IMR-90 (cell line): Measurements from ENCODE around the gene RRP1. TPM values are rescaled to one million over a fixed set of nuclear protein-coding genes. Genes with fewer than 3 reads are reported as not detected.

Experiments
- ATAC-seq: fragments of 200-7000 bp; cut with Tn5 transposase; 2 replicates; pipeline ENCODE4 v1.9.1; 2020; ENCODE audit warnings: low read depth, mild to moderate bottlenecking, moderate library complexity
- BruUV-seq: library from RNA; stranded (reverse); fragments of 400-500 nt; replicated peaks from 2 replicates; lab custom pipeline; 2021; lab: Mats Ljungman, UMichigan
- CTCF ChIA-PET: fragments of 300-600 bp; formaldehyde crosslinking; extraction: SDS; loops from one replicate; lab custom pipeline; 2021; ENCODE audit warnings: antibody characterized with exemption; lab: Yijun Ruan, JAX
- POLR2A ChIA-PET: fragments of 300-600 bp; sonication (Branson Sonifier 250); formaldehyde crosslinking; loops from one replicate; lab custom pipeline; 2022; ENCODE audit warnings: antibody characterized with exemption; ENCODE audit not compliant: unreplicated experiment; lab: Charles Lee
- DNase-seq: peaks from one replicate; pipeline ENCODE4 v3.0.0; 2013
- H2AFZ ChIP-seq: replicated peaks from 2 replicates; pipeline ENCODE3; 2013; ENCODE audit warnings: low read length, mild to moderate bottlenecking; ENCODE audit not compliant: poor library complexity
- H2AK5ac ChIP-seq: 2 replicates; pipeline ENCODE4 v1.6.1; 2013; ENCODE audit warnings: low read depth, low read length, inconsistent platforms
- H2AK9ac ChIP-seq: replicated peaks from 2 replicates; pipeline ENCODE3; 2013; ENCODE audit warnings: mild to moderate bottlenecking, low read depth, low read length, moderate library complexity; ENCODE audit not compliant: poor library complexity
- H2BK120ac ChIP-seq: 2 replicates; pipeline ENCODE4 v1.6.1; 2013; ENCODE audit warnings: low read depth, low read length, inconsistent platforms
- H2BK15ac ChIP-seq: 3 replicates; pipeline ENCODE4 v1.6.1; 2013; ENCODE audit warnings: low read depth, low read length, inconsistent platforms
- H2BK20ac ChIP-seq: 2 replicates; pipeline ENCODE4 v1.6.1; 2013; ENCODE audit warnings: low read depth, mild to moderate bottlenecking, inconsistent platforms, low read length, moderate library complexity
- H2BK5ac ChIP-seq: 2 replicates; pipeline ENCODE4 v1.6.1; 2013; ENCODE audit warnings: mild to moderate bottlenecking, low read depth, low read length, inconsistent platforms; ENCODE audit not compliant: poor library complexity, severe bottlenecking
- H3K14ac ChIP-seq: replicated peaks from 2 replicates; pipeline ENCODE4 v1.6.1; 2013; ENCODE audit warnings: low read depth, low read length, inconsistent platforms
- H3K18ac ChIP-seq: 2 replicates; pipeline ENCODE4 v1.6.1; 2013; ENCODE audit warnings: low read depth, low read length, control low read depth
- H3K23ac ChIP-seq: 2 replicates; pipeline ENCODE4 v1.6.1; 2013; ENCODE audit warnings: low read depth, low read length, inconsistent platforms
- H3K27ac ChIP-seq: 2 replicates; pipeline ENCODE4 v1.5.1; 2013; ENCODE audit warnings: mild to moderate bottlenecking, control low read depth, low read length; ENCODE audit not compliant: insufficient read depth
- H3K27me3 ChIP-seq: 2 replicates; pipeline ENCODE4 v1.6.1; 2013; ENCODE audit warnings: low read length; ENCODE audit not compliant: control insufficient read depth, insufficient read depth
- H3K36me3 ChIP-seq: 2 replicates; pipeline ENCODE4 v1.6.1; 2013; ENCODE audit warnings: low read length, mixed read lengths; ENCODE audit not compliant: control insufficient read depth, insufficient read depth
- H3K4ac ChIP-seq: 2 replicates; pipeline ENCODE4 v1.6.1; 2013; ENCODE audit warnings: low read depth, low read length, inconsistent platforms
- H3K4me1 ChIP-seq: 2 replicates; pipeline ENCODE4 v1.6.1; 2013; ENCODE audit warnings: low read length, mixed read lengths; ENCODE audit not compliant: control insufficient read depth, insufficient read depth
- H3K4me2 ChIP-seq: 2 replicates; pipeline ENCODE4 v1.6.1; 2013; ENCODE audit warnings: low read depth, mild to moderate bottlenecking, control low read depth, low read length, moderate library complexity
- H3K4me3 ChIP-seq: 2 replicates; pipeline ENCODE4 v1.5.1; 2013; ENCODE audit warnings: low read depth, mild to moderate bottlenecking, control low read depth, low read length, moderate library complexity; ENCODE audit not compliant: insufficient read depth
- H3K56ac ChIP-seq: 2 replicates; pipeline ENCODE4 v1.6.1; 2013; ENCODE audit warnings: low read length, inconsistent platforms; ENCODE audit not compliant: insufficient read depth; ENCODE audit errors: extremely low read depth
- H3K79me1 ChIP-seq, 2 experiments: 2 replicates each; pipeline ENCODE4 v1.6.1; 2013; ENCODE audit warnings: low read length in 2 of 2, inconsistent platforms in 1 of 2, low read depth in 1 of 2
- H3K9ac ChIP-seq: 2 replicates; pipeline ENCODE4 v1.6.1; 2013; ENCODE audit warnings: low read depth, low read length, control low read depth
- H3K9me1 ChIP-seq: 2 replicates; pipeline ENCODE4 v1.6.1; 2013; ENCODE audit warnings: low read length, inconsistent platforms; ENCODE audit not compliant: insufficient read depth
- H3K9me3 ChIP-seq: 2 replicates; pipeline ENCODE4 v1.6.1; 2013; ENCODE audit warnings: low read length; ENCODE audit not compliant: control insufficient read depth, insufficient read depth
- H4K20me1 ChIP-seq: 2 replicates; pipeline ENCODE4 v1.6.1; 2013; ENCODE audit warnings: low read length, inconsistent platforms; ENCODE audit not compliant: insufficient read depth
- H4K5ac ChIP-seq: 2 replicates; pipeline ENCODE4 v1.6.1; 2013; ENCODE audit warnings: mild to moderate bottlenecking, low read depth, low read length, control low read depth
- H4K8ac ChIP-seq, 2 experiments: 2 replicates each; pipeline ENCODE4 v1.6.1; 2013; ENCODE audit warnings: low read depth in 2 of 2, low read length in 2 of 2, control low read depth in 1 of 2, inconsistent platforms in 1 of 2
- H4K91ac ChIP-seq: 2 replicates; pipeline ENCODE4 v1.6.1; 2013; ENCODE audit warnings: low read depth, low read length, inconsistent platforms; ENCODE audit not compliant: insufficient read depth
- BHLHE40 ChIP-seq: fragments of 150-350 bp; IDR thresholded peaks from 2 replicates; pipeline ENCODE4 v1.6.1; 2016; ENCODE audit warnings: mild to moderate bottlenecking, low read depth, low read length
- CEBPB ChIP-seq: IDR thresholded peaks from 2 replicates; pipeline ENCODE4 v1.6.1; 2012; ENCODE audit warnings: low read depth, low read length, improper control_type of control experiment
- CHD1 ChIP-seq: IDR thresholded peaks from 2 replicates; pipeline ENCODE4 v1.6.1; 2012; ENCODE audit warnings: low read depth, low read length, improper control_type of control experiment
- CTCF ChIP-seq: conservative IDR thresholded peaks from 2 replicates; pipeline ENCODE4 v1.5.1; 2012; ENCODE audit warnings: mild to moderate bottlenecking, low read depth, low read length, improper control_type of control experiment
- MAFK ChIP-seq: IDR thresholded peaks from 2 replicates; pipeline ENCODE4 v1.6.1; 2012; ENCODE audit warnings: low read depth, low read length, improper control_type of control experiment
- MXI1 ChIP-seq: IDR thresholded peaks from 2 replicates; pipeline ENCODE4 v1.6.1; 2012; ENCODE audit warnings: low read depth, mild to moderate bottlenecking, low read length, moderate library complexity, borderline replicate concordance
- NFE2L2 ChIP-seq: fragments of 150-350 bp; IDR thresholded peaks from 2 replicates; pipeline ENCODE4 v1.6.1; 2016; ENCODE audit warnings: low read depth, mild to moderate bottlenecking, low read length
- POLR2A ChIP-seq: IDR thresholded peaks from 2 replicates; pipeline ENCODE4 v1.6.1; 2012; ENCODE audit warnings: mild to moderate bottlenecking, low read depth, low read length
- RFX5 ChIP-seq: IDR thresholded peaks from 2 replicates; pipeline ENCODE4 v1.8.0; 2012; ENCODE audit warnings: low read depth, mild to moderate bottlenecking, low read length, moderate library complexity
- WGBS, 2 experiments: methylation state at CpG; one replicate each; pipeline versions ENCODE4 v1.1.5 to v1.1.7; 2013; ENCODE audit warnings: missing lambda C conversion rate in 2 of 2; ENCODE audit not compliant: insufficient read length in 1 of 2; ENCODE audit errors: extremely low coverage in 2 of 2; 5-methylcytosine and 5-hydroxymethylcytosine counted together
- dilution Hi-C: fragments of 300-500 bp; cut with HindIII; formaldehyde crosslinking; loops from one replicate; pipeline ENCODE4 v1.14.3; 2018; ENCODE audit warnings: low sequenced_read_pairs; ENCODE audit not compliant: unreplicated experiment
- in situ Hi-C: fragments of 300-500 bp; cut with MboI; formaldehyde crosslinking; loops from 3 replicates; pipeline ENCODE4 v1.14.3; 2019; ENCODE audit warnings: low sequenced_read_pairs, inconsistent platforms, mixed read lengths
- intact Hi-C: fragments of 100-400 bp; cut with micrococcal nuclease; formaldehyde crosslinking; loops from 2 replicates; pipeline ENCODE4 v1.10.0; 2022
- polyA plus RNA-seq, 3 experiments: library from polyadenylated mRNA; depleted of rRNA; stranded (reverse); fragments of >200 nt; gene quantifications; 2 replicates each; pipeline ENCODE4 v1.2.3, GENCODE V29; 2012; ENCODE audit warnings: low replicate concordance in 1 of 3
- total RNA-seq: library from RNA; depleted of rRNA; stranded (reverse); fragments of >200 nt; gene quantifications from 2 replicates; pipeline ENCODE4 v1.2.3, GENCODE V29; 2012

The RRP1 gene
- total and polyA plus RNA-seq, 2 of the 4 experiments (the other 2 are of a cell fraction): 20.2 to 23.3 TPM

GRCh38 chr21:43834146-43834905 is 44.9 kb downstream of the RRP1 start:
- H2BK120ac ChIP-seq: no peak overlapping the region
- CTCF ChIA-PET: no interaction called here

More at GRCh38 chr21:43834146-43834905, 44.9 kb downstream of the RRP1 start:
- POLR2A ChIA-PET: no interaction called here
- Histone ChIP-seq H3K18ac (no peak overlapping the region), H2AK9ac (no peak overlapping the region), H4K20me1 (no peaks in the 10 kb centered on the region), H3K79me1 (no peaks in the 10 kb centered on the region), H4K8ac (no peak overlapping the region), H3K56ac (no peak overlapping the region), H3K9me3 (peaks cover 7% of the 10 kb centered on the region; the same call in 1 of the 2 replicates), H3K4ac (no peak overlapping the region), H4K5ac (no peak overlapping the region), H3K36me3 (no peaks in the 10 kb centered on the region), H2BK15ac (no peak overlapping the region), H2AK5ac (no peak overlapping the region), H4K91ac (no peak overlapping the region), H3K4me1 (no peaks in the 10 kb centered on the region), H3K14ac (no peak overlapping the region), H2AFZ (no peak overlapping the region), H2BK20ac (no peak overlapping the region), H3K23ac (no peak overlapping the region), H3K9me1 (no peaks in the 10 kb centered on the region), H3K27me3 (peaks cover 36% of the 10 kb centered on the region), H3K4me3 (no peak overlapping the region), H3K4me2 (no peak overlapping the region), H2BK5ac (no peak overlapping the region), H3K27ac (no peak overlapping the region), H3K9ac (no peak overlapping the region)
- ATAC-seq (no peak), DNase-seq (no peak)
- dilution Hi-C loops: no loop called here
- in situ Hi-C loops: no loop called here
- WGBS, 2 experiments: 88% methylated on average over 24 of the region's 30 CpGs; no CpG with 5 or more reads in 1 of the 2 experiments
- intact Hi-C loops: no loop called here
- no peak for TF ChIP-seq CHD1
- no peak for TF ChIP-seq MAFK
- no peak for TF ChIP-seq MXI1
- no peak for TF ChIP-seq CEBPB
- TF ChIP-seq POLR2A: no peak
- TF ChIP-seq CTCF: no peak
- no peak for TF ChIP-seq NFE2L2
- no peak for TF ChIP-seq RFX5
- no peak for TF ChIP-seq BHLHE40
- BruUV-seq: no TSS peak
